Gastrocnemius medialis (tissue), 4 donors: ENCODE data around the gene NUP205. TPM values are rescaled to one million over a fixed set of nuclear protein-coding genes. Genes with fewer than 3 reads are reported as not detected.

Experiments used
- ATAC-seq, 2 donors: fragments of 150-250 bp; one replicate each; pipeline ENCODE4 v1.9.1; 2016
- DNase-seq, 2 donors: peaks; one replicate each; pipeline ENCODE4 v3.0.0-alpha.2; 2019
- H3K27ac ChIP-seq, 4 donors: fragments of 200-600 bp; sonication (generic); 1 replicate in 1 of 4; 2 replicates in 3 of 4; pipeline ENCODE4 v1.5.1; 2016 to 2018; ENCODE audit warnings: mild to moderate bottlenecking in 2 of 4, moderate library complexity in 1 of 4
- H3K27me3 ChIP-seq, 3 donors: fragments of 200-600 bp; sonication (generic) in 2 of 3; 1 replicate in 1 of 3; 2 replicates in 2 of 3; pipeline versions ENCODE4 v1.5.1 to v1.6.0; 2016 to 2019; ENCODE audit warnings: mild to moderate bottlenecking in 1 of 3, moderate library complexity in 1 of 3
- H3K36me3 ChIP-seq, 2 donors: fragments of 200-600 bp; sonication (generic) in 1 of 2; one replicate each; pipeline ENCODE4 v1.5.1; 2017 to 2018
- H3K4me1 ChIP-seq, 2 donors: fragments of 200-600 bp; sonication (generic) in 1 of 2; one replicate each; pipeline ENCODE4 v1.5.1; 2016 to 2017; ENCODE audit warnings: mild to moderate bottlenecking in 2 of 2
- H3K4me3 ChIP-seq, 4 donors: fragments of 200-600 bp; sonication (generic) in 3 of 4; 1 replicate in 1 of 4; 2 replicates in 3 of 4; pipeline ENCODE4 v1.5.1; 2016 to 2019; ENCODE audit warnings: mild to moderate bottlenecking in 2 of 4
- H3K9me3 ChIP-seq, 3 donors: fragments of 200-600 bp; sonication (generic) in 2 of 3; 1 replicate in 1 of 3; 2 replicates in 2 of 3; pipeline ENCODE4 v1.5.1; 2016 to 2019
- POLR2A ChIP-seq, 2 donors: fragments of 450-650 bp; IDR thresholded peaks; one replicate each; pipeline ENCODE4 v1.6.1; 2017; ENCODE audit warnings: antibody characterized with exemption in 2 of 2, mild to moderate bottlenecking in 2 of 2, moderate library complexity in 2 of 2
- in situ Hi-C, 4 donors: fragments of 200-750 bp; cut with MboI; loops; one replicate each; pipeline versions ENCODE4 v1.15.0 to v1.8.0; 2017; ENCODE audit warnings: low sequenced_read_pairs in 4 of 4
- intact Hi-C: fragments of 100-400 bp; cut with DNase I; formaldehyde crosslinking; loops from one replicate; pipeline ENCODE4 v1.15.1; 2023; ENCODE audit warnings: low total_unique reads
- total RNA-seq, 4 donors: library from RNA; depleted of rRNA; stranded (reverse); fragments of >200 nt; gene quantifications; one replicate each; pipeline versions ENCODE4 v1.1.0 to v1.2.3, GENCODE V29; 2016
- TF ChIP-seq, protein P1 (sequence below), 5 experiments: fragments of 450-650 bp in 3 of 5; fragments of 200-600 bp in 2 of 5; sonication (generic) in 2 of 5; IDR thresholded peaks in 4 of 5; conservative IDR thresholded peaks in 1 of 5; 1 replicate in 4 of 5; 2 replicates in 1 of 5; pipeline ENCODE4 v1.5.1; 2016 to 2019; ENCODE audit warnings: antibody characterized with exemption in 5 of 5, mild to moderate bottlenecking in 3 of 5, moderate library complexity in 3 of 5

NUP205 gene, protein sequence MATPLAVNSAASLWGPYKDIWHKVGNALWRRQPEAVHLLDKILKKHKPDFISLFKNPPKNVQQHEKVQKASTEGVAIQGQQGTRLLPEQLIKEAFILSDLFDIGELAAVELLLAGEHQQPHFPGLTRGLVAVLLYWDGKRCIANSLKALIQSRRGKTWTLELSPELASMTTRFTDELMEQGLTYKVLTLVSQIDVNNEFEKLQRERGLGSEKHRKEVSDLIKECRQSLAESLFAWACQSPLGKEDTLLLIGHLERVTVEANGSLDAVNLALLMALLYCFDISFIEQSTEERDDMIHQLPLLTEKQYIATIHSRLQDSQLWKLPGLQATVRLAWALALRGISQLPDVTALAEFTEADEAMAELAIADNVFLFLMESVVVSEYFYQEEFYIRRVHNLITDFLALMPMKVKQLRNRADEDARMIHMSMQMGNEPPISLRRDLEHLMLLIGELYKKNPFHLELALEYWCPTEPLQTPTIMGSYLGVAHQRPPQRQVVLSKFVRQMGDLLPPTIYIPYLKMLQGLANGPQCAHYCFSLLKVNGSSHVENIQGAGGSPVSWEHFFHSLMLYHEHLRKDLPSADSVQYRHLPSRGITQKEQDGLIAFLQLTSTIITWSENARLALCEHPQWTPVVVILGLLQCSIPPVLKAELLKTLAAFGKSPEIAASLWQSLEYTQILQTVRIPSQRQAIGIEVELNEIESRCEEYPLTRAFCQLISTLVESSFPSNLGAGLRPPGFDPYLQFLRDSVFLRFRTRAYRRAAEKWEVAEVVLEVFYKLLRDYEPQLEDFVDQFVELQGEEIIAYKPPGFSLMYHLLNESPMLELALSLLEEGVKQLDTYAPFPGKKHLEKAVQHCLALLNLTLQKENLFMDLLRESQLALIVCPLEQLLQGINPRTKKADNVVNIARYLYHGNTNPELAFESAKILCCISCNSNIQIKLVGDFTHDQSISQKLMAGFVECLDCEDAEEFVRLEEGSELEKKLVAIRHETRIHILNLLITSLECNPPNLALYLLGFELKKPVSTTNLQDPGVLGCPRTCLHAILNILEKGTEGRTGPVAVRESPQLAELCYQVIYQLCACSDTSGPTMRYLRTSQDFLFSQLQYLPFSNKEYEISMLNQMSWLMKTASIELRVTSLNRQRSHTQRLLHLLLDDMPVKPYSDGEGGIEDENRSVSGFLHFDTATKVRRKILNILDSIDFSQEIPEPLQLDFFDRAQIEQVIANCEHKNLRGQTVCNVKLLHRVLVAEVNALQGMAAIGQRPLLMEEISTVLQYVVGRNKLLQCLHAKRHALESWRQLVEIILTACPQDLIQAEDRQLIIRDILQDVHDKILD (N-terminal part only)
- total RNA-seq: 10 to 100 TPM; 12.7 to 33.5 (median 23.6) TPM

DNA sequence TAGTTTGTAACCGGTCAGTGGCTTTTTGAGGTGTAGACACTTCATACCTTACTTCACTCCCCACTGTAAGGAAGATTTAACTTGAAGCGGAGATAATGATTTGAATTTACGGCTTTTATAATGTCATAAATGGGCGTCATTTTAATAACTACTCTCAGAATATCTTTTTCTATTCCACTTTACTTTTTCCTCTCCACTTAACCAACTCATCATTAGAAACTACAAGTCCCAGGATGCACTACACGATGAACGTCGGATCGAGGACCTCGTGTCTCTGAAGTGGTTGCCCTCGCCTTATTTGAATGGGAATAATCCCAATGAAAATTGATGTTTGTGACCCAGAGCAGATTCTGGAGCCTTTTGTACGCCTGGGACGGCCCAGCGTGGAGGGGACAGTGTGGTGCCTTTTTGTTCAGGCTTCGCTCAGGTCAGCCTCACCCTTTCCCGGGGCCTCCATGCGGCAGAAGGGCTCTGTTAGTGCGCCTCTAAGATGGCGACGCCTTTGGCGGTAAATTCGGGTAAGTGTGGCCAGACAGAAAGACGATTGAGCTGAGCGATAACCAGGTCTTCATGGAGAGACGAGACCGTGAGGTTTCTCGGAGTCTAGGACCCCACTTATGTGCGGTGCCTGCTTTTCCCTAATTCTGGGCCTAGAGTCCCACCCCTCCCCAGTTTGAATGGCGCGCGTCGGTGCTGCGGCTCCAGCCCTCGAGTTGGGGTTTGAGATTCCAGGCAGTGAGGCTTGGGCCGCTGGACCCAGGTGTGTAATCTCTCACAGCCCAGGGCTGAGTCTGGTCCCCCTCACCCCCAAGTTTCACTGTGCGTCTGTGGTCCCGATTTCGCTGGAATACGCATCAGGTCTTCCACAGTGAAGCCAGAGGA, at the start of gene NUP205:
Gene NUP205, plus strand, starts transcription at position 463 of the 882 bp plus-strand sequence. Its CDS starts 28 bp downstream, at position 491.
- TF ChIP-seq POLR2A (IDR thresholded peaks at IDR 0.05): no peak
- TF ChIP-seq, protein P1, sequence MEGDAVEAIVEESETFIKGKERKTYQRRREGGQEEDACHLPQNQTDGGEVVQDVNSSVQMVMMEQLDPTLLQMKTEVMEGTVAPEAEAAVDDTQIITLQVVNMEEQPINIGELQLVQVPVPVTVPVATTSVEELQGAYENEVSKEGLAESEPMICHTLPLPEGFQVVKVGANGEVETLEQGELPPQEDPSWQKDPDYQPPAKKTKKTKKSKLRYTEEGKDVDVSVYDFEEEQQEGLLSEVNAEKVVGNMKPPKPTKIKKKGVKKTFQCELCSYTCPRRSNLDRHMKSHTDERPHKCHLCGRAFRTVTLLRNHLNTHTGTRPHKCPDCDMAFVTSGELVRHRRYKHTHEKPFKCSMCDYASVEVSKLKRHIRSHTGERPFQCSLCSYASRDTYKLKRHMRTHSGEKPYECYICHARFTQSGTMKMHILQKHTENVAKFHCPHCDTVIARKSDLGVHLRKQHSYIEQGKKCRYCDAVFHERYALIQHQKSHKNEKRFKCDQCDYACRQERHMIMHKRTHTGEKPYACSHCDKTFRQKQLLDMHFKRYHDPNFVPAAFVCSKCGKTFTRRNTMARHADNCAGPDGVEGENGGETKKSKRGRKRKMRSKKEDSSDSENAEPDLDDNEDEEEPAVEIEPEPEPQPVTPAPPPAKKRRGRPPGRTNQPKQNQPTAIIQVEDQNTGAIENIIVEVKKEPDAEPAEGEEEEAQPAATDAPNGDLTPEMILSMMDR (IDR thresholded peaks at IDR 0.05 in 4 of 5, conservative IDR thresholded peaks at IDR 0.05 in 1 of 5): peak in 4 of 5 experiments; percentile 20 to 46 (median 28)
- ATAC-seq (peak; percentile 95), DNase-seq (peak; percentile 29 to 48)
- in situ Hi-C loops: loop anchor here in 3 of 4 donors (5.0 to 10.0 kb wide), 3 partner anchors 45 to 275 kb away; partner anchors contain the start of gene CNOT4 (in 2 of the 3)
- H3K27me3 ChIP-seq: no peaks in the 10 kb centered on the region
- H3K9me3 ChIP-seq: no peaks in the 10 kb centered on the region
- peak within 1 kb of the TSS; percentile 75 to 97 (median 86) for H3K4me3 ChIP-seq
- peak within 1 kb of the TSS; percentile 85 to 96 (median 94) for H3K27ac ChIP-seq
- H3K36me3 ChIP-seq: no peaks in the 10 kb centered on the region
- H3K4me1 ChIP-seq: peaks cover 6 to 14% of the 10 kb centered on the region in 2 donors
- intact Hi-C loops: loop anchor here (1.0 to 10.0 kb wide), 5 partner anchors 47 to 913 kb away; partner anchors contain the start of genes BPGM, CNOT4 and WDR91

DNA sequence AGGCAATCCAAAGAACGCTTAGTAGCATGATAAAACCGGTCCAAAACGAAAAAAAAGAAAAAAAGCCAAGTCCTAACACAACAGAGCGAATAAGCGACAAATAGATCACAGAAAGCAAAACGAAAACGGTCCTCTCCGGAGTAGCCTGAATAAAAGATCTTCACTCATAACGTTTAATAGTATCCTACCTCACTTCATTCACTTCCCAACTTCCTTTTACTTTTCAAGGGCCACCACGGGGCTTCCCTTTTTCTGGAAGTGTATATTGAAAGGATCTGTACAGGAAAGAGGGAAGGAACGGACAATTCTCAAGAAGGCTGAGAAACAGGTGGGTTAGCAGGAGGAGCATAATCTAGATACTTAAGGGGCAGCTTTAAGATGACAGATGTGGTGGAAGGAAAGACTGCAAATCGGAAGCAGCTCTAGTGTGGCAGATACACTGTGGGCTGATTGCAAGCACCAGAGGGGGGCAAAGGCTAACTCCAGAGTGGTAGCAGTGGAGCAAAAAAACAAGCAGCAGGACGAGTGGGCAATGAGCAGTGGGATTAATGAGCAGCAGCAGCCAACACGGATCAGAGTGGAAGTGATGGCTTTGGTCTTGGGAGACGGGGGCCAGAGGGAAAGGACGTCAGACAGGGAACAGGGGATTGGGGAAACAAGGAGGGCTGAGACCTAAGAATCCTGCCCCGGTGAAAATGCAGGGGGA, 48.7 kb upstream of the NUP205 start:
- peak; percentile 15 to 18 for ATAC-seq
- Histone ChIP-seq H3K27ac (peak overlapping the region; percentile 88 to 97 (median 94)), H3K4me3 (peak overlapping the region; percentile 72 to 96 (median 85)), H3K9me3 (no peaks in the 10 kb centered on the region), H3K36me3 (no peaks in the 10 kb centered on the region), H3K27me3 (no peaks in the 10 kb centered on the region), H3K4me1 (peaks cover 35 to 37% of the 10 kb centered on the region in 2 donors)
- TF ChIP-seq POLR2A (IDR thresholded peaks at IDR 0.05): no peak
- TF ChIP-seq, protein P1 (IDR thresholded peaks at IDR 0.05 in 4 of 5, conservative IDR thresholded peaks at IDR 0.05 in 1 of 5): no peak
- intact Hi-C loops (loop anchor here (5.0 kb wide), 2 partner anchors 468 to 522 kb away; partner anchors contain the start of genes AGBL3 and MTPN), in situ Hi-C loops (loop anchor here in 1 of 4 donors (25.0 kb wide), 1 partner anchor 1197 kb away; the partner anchor contains the start of gene SLC35B4)
- DNase-seq: peak in 1 of 2 donors; percentile 2

DNA sequence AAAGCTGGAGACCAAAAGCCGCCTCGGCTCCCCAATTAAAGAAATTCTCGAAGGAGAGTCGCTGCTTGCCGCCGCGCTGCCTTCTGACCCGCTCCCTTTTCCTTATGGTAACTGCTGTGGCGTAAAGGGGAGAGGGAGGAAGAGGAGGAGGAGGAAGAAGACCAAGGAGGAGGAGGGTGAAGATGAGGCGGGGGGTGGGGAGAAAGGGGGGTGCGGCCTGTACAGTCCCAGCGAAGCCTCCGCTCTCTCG, 48.2 kb upstream of the NUP205 start:
- Histone ChIP-seq H3K9me3 (no peaks in the 10 kb centered on the region), H3K36me3 (no peaks in the 10 kb centered on the region), H3K4me3 (peak overlapping the region; percentile 72 to 96 (median 85)), H3K27ac (peak overlapping the region; percentile 88 to 97 (median 94)), H3K27me3 (no peaks in the 10 kb centered on the region), H3K4me1 (peaks cover 35 to 37% of the 10 kb centered on the region in 2 donors)
- ATAC-seq (no peak), DNase-seq (no peak)
- intact Hi-C loops (loop anchor here (5.0 kb wide), 2 partner anchors 468 to 522 kb away; partner anchors contain the start of genes AGBL3 and MTPN), in situ Hi-C loops (loop anchor here in 1 of 4 donors (25.0 kb wide), 1 partner anchor 1197 kb away; the partner anchor contains the start of gene SLC35B4)
- TF ChIP-seq, protein P1 (IDR thresholded peaks at IDR 0.05 in 4 of 5, conservative IDR thresholded peaks at IDR 0.05 in 1 of 5): no peak
